Bronchial epithelial cell (primary cell): Measurements from ENCODE around the gene SLC46A3. TPM values are rescaled to one million over a fixed set of nuclear protein-coding genes. Genes with fewer than 3 reads are reported as not detected.
A peak's percentile ranks its signal among the peaks of the same experiment; 100 is the strongest.

ENCODE experiments used
- DNase-seq: peaks from one replicate; pipeline ENCODE4 v3.0.0-alpha.2; 2010; ENCODE audit warnings: low read depth
- FAIRE-seq: peaks from 2 replicates; lab custom pipeline; 2011; peaks lifted over from hg19 to GRCh38; lab: Jason Lieb, UNC
- H3K27me3 ChIP-seq: 2 replicates; pipeline ENCODE4 v1.5.1; 2011; ENCODE audit warnings: low read length; ENCODE audit not compliant: control insufficient read depth, insufficient read depth
- H3K36me3 ChIP-seq: 2 replicates; pipeline ENCODE4 v1.5.1; 2011; ENCODE audit warnings: low read length; ENCODE audit not compliant: control insufficient read depth, insufficient read depth
- H3K4me3 ChIP-seq: 2 replicates; pipeline ENCODE4 v1.5.1; 2011; ENCODE audit warnings: mild to moderate bottlenecking, low read depth, low read length, control low read depth
- CTCF ChIP-seq: IDR thresholded peaks from 2 replicates; pipeline ENCODE4 v1.5.1; 2011; ENCODE audit warnings: mild to moderate bottlenecking, moderate library complexity, low read length, control low read depth, inconsistent platforms; ENCODE audit not compliant: insufficient read depth, severe bottlenecking
- total RNA-seq: library from RNA; depleted of rRNA; stranded (reverse); fragments of >200 nt; gene quantifications from 2 replicates; pipeline ENCODE4 v1.2.1, GENCODE V29; 2014

SLC46A3 gene
- total RNA-seq, 1 donor from 2014 or later, result 0.79 TPM

GRCh38 chr13:28678809-28679208 is 40.0 kb downstream of the SLC46A3 start:
- Histone ChIP-seq H3K4me3 (no peak overlapping the region), H3K36me3 (peaks cover 7% of the 10 kb centered on the region), H3K27me3 (no peaks in the 10 kb centered on the region)
- no peak for FAIRE-seq
- no peak for TF ChIP-seq CTCF
- DNase-seq, result no peak

- DNase-seq (no peak), FAIRE-seq (no peak)
- TF ChIP-seq CTCF, result no peak
- no peak overlapping the region for H3K4me3 ChIP-seq
- peaks cover 16% of the 10 kb centered on the region for H3K36me3 ChIP-seq
- H3K27me3 ChIP-seq, result no peaks in the 10 kb centered on the region
These were observed 47.5 kb downstream of the SLC46A3 start for GRCh38 chr13:28671126-28671792.

- Histone ChIP-seq H3K27me3 (no peaks in the 10 kb centered on the region), H3K36me3 (peaks cover 17% of the 10 kb centered on the region), H3K4me3 (no peak overlapping the region)
- no peak for DNase-seq
- no peak for FAIRE-seq
- TF ChIP-seq CTCF, result no peak
These were observed 51.8 kb downstream of the SLC46A3 start for GRCh38 chr13:28666897-28667488.

- Histone ChIP-seq H3K27me3 (no peaks in the 10 kb centered on the region), H3K36me3 (peaks cover 7% of the 10 kb centered on the region), H3K4me3 (peak overlapping the region; percentile 91)
- no peak for TF ChIP-seq CTCF
- DNase-seq, result peak; percentile 59
- FAIRE-seq, result no peak
These were observed 59.2 kb downstream of the SLC46A3 start for GRCh38 chr13:28659621-28659970.

- peak; percentile 77 for DNase-seq
- peak within 1 kb of the TSS; percentile 91 for H3K4me3 ChIP-seq
- peaks cover 6% of the 10 kb centered on the region for H3K36me3 ChIP-seq
- no peak for FAIRE-seq
- H3K27me3 ChIP-seq, result no peaks in the 10 kb centered on the region
- no peak for TF ChIP-seq CTCF
These were observed 59.8 kb downstream of the SLC46A3 start, which contains the start of gene POMP for GRCh38 chr13:28658796-28659620. Gene POMP (plus strand): TSS chr13:28659130. CDS start chr13:28659185, 55 bp downstream.
